ENCODE results near the gene ATP2A3.

DNA sequence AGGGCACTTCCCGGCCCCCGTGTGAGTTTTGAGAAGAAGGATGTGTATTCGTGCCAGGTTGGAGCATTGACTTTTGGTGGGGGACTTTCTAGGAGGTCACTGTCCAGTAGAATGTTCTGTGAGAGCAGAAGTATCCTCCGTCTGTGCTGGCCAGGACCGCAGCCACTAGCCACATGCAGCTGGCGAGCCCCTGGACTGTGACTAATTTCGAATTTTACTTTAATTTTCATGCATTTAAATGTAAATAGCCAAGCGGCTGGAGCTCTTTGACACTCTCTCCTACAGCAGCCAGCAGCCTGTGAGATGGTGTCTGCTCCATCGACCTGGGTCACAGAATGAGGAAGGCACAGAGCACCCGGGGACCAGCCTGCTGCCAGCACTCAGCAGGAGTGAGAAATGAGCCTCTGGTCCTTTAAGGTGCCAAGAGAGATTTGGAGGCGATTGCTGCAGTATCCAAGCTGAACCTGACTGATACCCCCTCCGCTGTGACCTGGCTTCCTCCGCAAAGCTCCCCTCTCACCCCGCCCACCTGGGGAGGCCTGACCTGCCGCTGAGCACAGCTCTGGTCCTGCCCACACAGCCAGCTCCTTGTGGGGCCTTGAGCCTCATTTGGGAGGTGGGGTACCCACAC, 7.8 kb downstream of the ATP2A3 start:
- no peak for TF ChIP-seq POLR2A (IDR thresholded peaks at IDR 0.05)
- TF ChIP-seq, protein P1, sequence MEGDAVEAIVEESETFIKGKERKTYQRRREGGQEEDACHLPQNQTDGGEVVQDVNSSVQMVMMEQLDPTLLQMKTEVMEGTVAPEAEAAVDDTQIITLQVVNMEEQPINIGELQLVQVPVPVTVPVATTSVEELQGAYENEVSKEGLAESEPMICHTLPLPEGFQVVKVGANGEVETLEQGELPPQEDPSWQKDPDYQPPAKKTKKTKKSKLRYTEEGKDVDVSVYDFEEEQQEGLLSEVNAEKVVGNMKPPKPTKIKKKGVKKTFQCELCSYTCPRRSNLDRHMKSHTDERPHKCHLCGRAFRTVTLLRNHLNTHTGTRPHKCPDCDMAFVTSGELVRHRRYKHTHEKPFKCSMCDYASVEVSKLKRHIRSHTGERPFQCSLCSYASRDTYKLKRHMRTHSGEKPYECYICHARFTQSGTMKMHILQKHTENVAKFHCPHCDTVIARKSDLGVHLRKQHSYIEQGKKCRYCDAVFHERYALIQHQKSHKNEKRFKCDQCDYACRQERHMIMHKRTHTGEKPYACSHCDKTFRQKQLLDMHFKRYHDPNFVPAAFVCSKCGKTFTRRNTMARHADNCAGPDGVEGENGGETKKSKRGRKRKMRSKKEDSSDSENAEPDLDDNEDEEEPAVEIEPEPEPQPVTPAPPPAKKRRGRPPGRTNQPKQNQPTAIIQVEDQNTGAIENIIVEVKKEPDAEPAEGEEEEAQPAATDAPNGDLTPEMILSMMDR (IDR thresholded peaks at IDR 0.05) = no peak
